ENCODE measurements around the gene LCLAT1.
"Not testable (repeated sequence)": the region's sequence is repeated elsewhere in the genome, so short reads cannot be mapped to it uniquely, and the experiment has no call there.

LCLAT1 gene

GRCh38 chr2:30612371-30612770, 165.3 kb downstream of the LCLAT1 start:
- no peak for FAIRE-seq

- no peak for FAIRE-seq
These were observed 166.0 kb downstream of the LCLAT1 start for GRCh38 chr2:30613001-30613400.

GRCh38 chr2:30614227-30614626, 167.2 kb downstream of the LCLAT1 start:
- FAIRE-seq = not testable (repeated sequence)

GRCh38 chr2:30615926-30616325, 168.9 kb downstream of the LCLAT1 start:
- FAIRE-seq = no peak

GRCh38 chr2:30620102-30620501, 173.1 kb downstream of the LCLAT1 start:
- FAIRE-seq = no peak

- no peak for FAIRE-seq
These were observed 174.8 kb downstream of the LCLAT1 start for GRCh38 chr2:30621836-30622235.

GRCh38 chr2:30622452-30622851, 175.4 kb downstream of the LCLAT1 start:
- no peak for FAIRE-seq

- no peak for FAIRE-seq
These were observed 178.2 kb downstream of the LCLAT1 start for GRCh38 chr2:30625276-30625675.

GRCh38 chr2:30625701-30626100, 178.7 kb downstream of the LCLAT1 start:
- FAIRE-seq = no peak

- FAIRE-seq = peak; percentile 58
These were observed 179.4 kb downstream of the LCLAT1 start for GRCh38 chr2:30626397-30626796.

GRCh38 chr2:30627151-30627550, 180.1 kb downstream of the LCLAT1 start:
- no peak for FAIRE-seq

- no peak for FAIRE-seq
These were observed 181.3 kb downstream of the LCLAT1 start for GRCh38 chr2:30628341-30628740.

GRCh38 chr2:30629866-30630265, 182.8 kb downstream of the LCLAT1 start:
- FAIRE-seq = no peak

- no peak for FAIRE-seq
These were observed 184.1 kb downstream of the LCLAT1 start for GRCh38 chr2:30631051-30631671.

- FAIRE-seq = no peak
These were observed 186.0 kb downstream of the LCLAT1 start for GRCh38 chr2:30633039-30633438.

- no peak for FAIRE-seq
These were observed 189.3 kb downstream of the LCLAT1 start for GRCh38 chr2:30636311-30636710.

- no peak for FAIRE-seq
These were observed 192.8 kb downstream of the LCLAT1 start for GRCh38 chr2:30639836-30640235.

- FAIRE-seq = no peak
These were observed 194.8 kb downstream of the LCLAT1 start for GRCh38 chr2:30641765-30642345.

GRCh38 chr2:30643013-30643412, 196.0 kb downstream of the LCLAT1 start:
- FAIRE-seq = peak; percentile 43

GRCh38 chr2:30643674-30644073, 196.6 kb downstream of the LCLAT1 start:
- FAIRE-seq = no peak

- FAIRE-seq = no peak
These were observed 198.2 kb downstream of the LCLAT1 start for GRCh38 chr2:30645081-30645744.

GRCh38 chr2:30645745-30646119, 198.7 kb downstream of the LCLAT1 start:
- FAIRE-seq = no peak

GRCh38 chr2:30647752-30648457, 200.9 kb downstream of the LCLAT1 start:
- FAIRE-seq = no peak

- FAIRE-seq = no peak
These were observed 202.2 kb downstream of the LCLAT1 start for GRCh38 chr2:30649278-30649677.
